H9 (cell line): Measurements from ENCODE around the gene AGBL4. TPM values are rescaled to one million over a fixed set of nuclear protein-coding genes. Genes with fewer than 3 reads are reported as not detected.

Source experiments
- DNase-seq: peaks from one replicate; pipeline ENCODE4 v3.0.0-alpha.2; 2017
- H2AFZ ChIP-seq: one replicate; pipeline ENCODE4 v1.6.1; 2013; ENCODE audit warnings: mild to moderate bottlenecking, low read length, control low read depth, moderate library complexity
- H2AK5ac ChIP-seq: 2 replicates; pipeline ENCODE4 v1.6.1; 2013; ENCODE audit warnings: low read length, control low read depth, mixed read lengths; ENCODE audit not compliant: insufficient read length
- H2BK120ac ChIP-seq: one replicate; pipeline ENCODE4 v1.6.1; 2013; ENCODE audit warnings: low read depth, mild to moderate bottlenecking, low read length, control low read depth, inconsistent platforms; ENCODE audit not compliant: poor library complexity, severe bottlenecking
- H2BK12ac ChIP-seq: 2 replicates; pipeline ENCODE4 v1.6.1; 2013; ENCODE audit warnings: low read length, control low read depth, mixed read lengths, low read depth; ENCODE audit not compliant: insufficient read length
- H2BK15ac ChIP-seq: 2 replicates; pipeline ENCODE4 v1.6.1; 2013; ENCODE audit warnings: low read depth, low read length, control low read depth
- H2BK20ac ChIP-seq: one replicate; pipeline ENCODE4 v1.6.1; 2013; ENCODE audit warnings: low read depth, mild to moderate bottlenecking, low read length, control low read depth, inconsistent platforms; ENCODE audit not compliant: poor library complexity, severe bottlenecking
- H2BK5ac ChIP-seq: 2 replicates; pipeline ENCODE4 v1.6.1; 2013; ENCODE audit warnings: low read length, control low read depth, mixed read lengths; ENCODE audit not compliant: insufficient read length
- H3K14ac ChIP-seq: 2 replicates; pipeline ENCODE4 v1.6.1; 2013; ENCODE audit warnings: low read length, control low read depth; ENCODE audit not compliant: insufficient read depth
- H3K18ac ChIP-seq: 2 replicates; pipeline ENCODE4 v1.6.1; 2013; ENCODE audit warnings: low read depth, mild to moderate bottlenecking, mixed read lengths, low read length, control low read depth; ENCODE audit not compliant: insufficient read length
- H3K23ac ChIP-seq: 2 replicates; pipeline ENCODE4 v1.6.1; 2013; ENCODE audit warnings: low read length, control low read depth, mixed read lengths, low read depth; ENCODE audit not compliant: insufficient read length
- H3K23me2 ChIP-seq: 2 replicates; pipeline ENCODE4 v1.6.1; 2013; ENCODE audit warnings: low read depth, mild to moderate bottlenecking, mixed read lengths, low read length, control low read depth; ENCODE audit not compliant: insufficient read length, poor library complexity, severe bottlenecking
- H3K27ac ChIP-seq: 2 replicates; pipeline ENCODE4 v1.5.1; 2013; ENCODE audit warnings: low read length, control low read depth, mixed read lengths, low read depth; ENCODE audit not compliant: insufficient read length
- H3K27me3 ChIP-seq: 2 replicates; pipeline ENCODE4 v1.6.1; 2013; ENCODE audit warnings: low read length, control low read depth, inconsistent platforms; ENCODE audit not compliant: insufficient read depth
- H3K4ac ChIP-seq: 2 replicates; pipeline ENCODE4 v1.6.1; 2013; ENCODE audit warnings: low read depth, mild to moderate bottlenecking, control low read depth, inconsistent platforms, low read length, moderate library complexity
- H3K4me1 ChIP-seq: 2 replicates; pipeline ENCODE4 v1.6.1; 2013; ENCODE audit warnings: low read length, control low read depth, inconsistent platforms; ENCODE audit not compliant: insufficient read depth
- H3K4me2 ChIP-seq: 2 replicates; pipeline ENCODE4 v1.6.1; 2013; ENCODE audit warnings: low read length, control low read depth, mixed read lengths; ENCODE audit not compliant: insufficient read length, insufficient read depth
- H3K56ac ChIP-seq: 2 replicates; pipeline ENCODE4 v1.6.1; 2013; ENCODE audit warnings: low read depth, mild to moderate bottlenecking, mixed read lengths, low read length, control low read depth; ENCODE audit not compliant: insufficient read length
- H3K79me1 ChIP-seq: 2 replicates; pipeline ENCODE4 v1.6.1; 2013; ENCODE audit warnings: low read depth, mild to moderate bottlenecking, moderate library complexity, low read length, control low read depth, inconsistent platforms; ENCODE audit not compliant: insufficient read depth, poor library complexity, severe bottlenecking
- H3K79me2 ChIP-seq: 2 replicates; pipeline ENCODE4 v1.6.1; 2013; ENCODE audit warnings: low read length, control low read depth, inconsistent platforms; ENCODE audit not compliant: insufficient read depth
- H3K9ac ChIP-seq: 2 replicates; pipeline ENCODE4 v1.6.1; 2013; ENCODE audit warnings: low read length, control low read depth, mixed read lengths; ENCODE audit not compliant: insufficient read length; ENCODE audit errors: extremely low read depth
- H3K9me3 ChIP-seq: one replicate; pipeline ENCODE4 v1.6.1; 2013; ENCODE audit warnings: low read depth, low read length, inconsistent platforms; ENCODE audit not compliant: control insufficient read depth
- H3T11ph ChIP-seq: one replicate; pipeline ENCODE4 v1.6.1; 2013; ENCODE audit warnings: mild to moderate bottlenecking, low read length, control low read depth, inconsistent platforms
- H4K20me1 ChIP-seq: one replicate; pipeline ENCODE4 v1.6.1; 2013; ENCODE audit not compliant: control insufficient read depth, insufficient read length, insufficient read depth
- H4K5ac ChIP-seq: 2 replicates; pipeline ENCODE4 v1.6.1; 2013; ENCODE audit warnings: low read depth, mild to moderate bottlenecking, mixed read lengths, low read length, control low read depth; ENCODE audit not compliant: insufficient read length
- H4K8ac ChIP-seq: replicated peaks from 2 replicates; pipeline ENCODE4 v1.6.1; 2013; ENCODE audit warnings: low read length, control low read depth, mixed read lengths, low read depth; ENCODE audit not compliant: insufficient read length
- H4K91ac ChIP-seq: 2 replicates; pipeline ENCODE4 v1.6.1; 2013; ENCODE audit warnings: low read depth, mild to moderate bottlenecking, moderate library complexity, mixed read lengths, low read length, control low read depth; ENCODE audit not compliant: insufficient read length
- H3K27ac Mint-ChIP-seq, 3 experiments: 2 replicates in 2 of 3; 3 replicates in 1 of 3; pipeline ENCODE4 v1.8.0; 2020 to 2021; ENCODE audit warnings: mixed read lengths in 3 of 3, mild to moderate bottlenecking in 1 of 3, moderate library complexity in 1 of 3
- H3K27me3 Mint-ChIP-seq: 2 replicates; pipeline ENCODE4 v1.8.0; 2021; ENCODE audit warnings: low read depth, mild to moderate bottlenecking, moderate library complexity, mixed read lengths
- H3K36me3 Mint-ChIP-seq, 3 experiments: 2 replicates in 2 of 3; 3 replicates in 1 of 3; pipeline ENCODE4 v1.8.0; 2020 to 2021; ENCODE audit warnings: low read depth in 3 of 3, mixed read lengths in 3 of 3; ENCODE audit not compliant: insufficient read depth in 1 of 3
- H3K4me1 Mint-ChIP-seq, 2 experiments: 2 replicates each; pipeline ENCODE4 v1.8.0; 2020; ENCODE audit warnings: mixed read lengths in 2 of 2
- H3K4me3 Mint-ChIP-seq, 2 experiments: 2 replicates in 1 of 2; 3 replicates in 1 of 2; pipeline ENCODE4 v1.8.0; 2020 to 2021; ENCODE audit warnings: mild to moderate bottlenecking in 2 of 2, mixed read lengths in 2 of 2, moderate library complexity in 1 of 2
- H3K9me3 Mint-ChIP-seq, 2 experiments: 2 replicates in 1 of 2; 3 replicates in 1 of 2; pipeline ENCODE4 v1.8.0; 2020; ENCODE audit warnings: mild to moderate bottlenecking in 2 of 2, mixed read lengths in 2 of 2, moderate library complexity in 1 of 2
- CTCF ChIP-seq: fragments of 200-600 bp; sonication (generic); conservative IDR thresholded peaks from 3 replicates; pipeline ENCODE4 v1.8.0; 2021; ENCODE audit warnings: antibody characterized with exemption, mild to moderate bottlenecking
- WGBS: extraction: QIAGEN DNeasy Blood & Tissue Kit; methylation state at CpG from one replicate; pipeline ENCODE4 v1.1.7; 2013; ENCODE audit warnings: missing lambda C conversion rate, low lambda C conversion rate, mixed read lengths; ENCODE audit not compliant: insufficient read length; ENCODE audit errors: extremely low coverage; 5-methylcytosine and 5-hydroxymethylcytosine counted together
- total RNA-seq: library from RNA; stranded (reverse); gene quantifications from 2 replicates; pipeline ENCODE4 v1.2.1, GENCODE V29; 2021

Gene AGBL4
- total RNA-seq, 1 experiment from 2014 or later, result not detected

GRCh38 chr1:48673332-48674105, 1350.2 kb downstream of the AGBL4 start:
- no CpG with 5 or more reads among the region's 12 CpGs for WGBS
- H3K4ac ChIP-seq, result no peak overlapping the region

More at GRCh38 chr1:48673332-48674105, 1350.2 kb downstream of the AGBL4 start:
- Histone ChIP-seq H3K79me2 (no peaks in the 10 kb centered on the region), H4K8ac (no peak overlapping the region), H3K14ac (no peak overlapping the region), H3K79me1 (no peaks in the 10 kb centered on the region), H3K27me3 (no peaks in the 10 kb centered on the region), H3K27ac (no peak overlapping the region), H3K23ac (no peak overlapping the region), H3K23me2 (no peaks in the 10 kb centered on the region), H2BK15ac (no peak overlapping the region), H2AK5ac (no peak overlapping the region), H3K9ac (no peak overlapping the region), H2AFZ (no peak overlapping the region), H3T11ph (no peak overlapping the region), H2BK120ac (no peak overlapping the region), H4K91ac (no peak overlapping the region), H3K56ac (no peak overlapping the region), H2BK5ac (no peak overlapping the region), H4K5ac (no peak overlapping the region), H3K4me2 (no peak overlapping the region), H3K9me3 (no peaks in the 10 kb centered on the region), H3K4me1 (0 out of 2 replicates have a peak, but pooled peaks cover 2% of the 10 kb centered on the region), H2BK12ac (no peak overlapping the region), H2BK20ac (no peak overlapping the region), H3K18ac (no peak overlapping the region), H4K20me1 (no peaks in the 10 kb centered on the region)
- H3K36me3 Mint-ChIP-seq, result 0 out of 7 replicates have a peak, but pooled peaks cover 0 to under 1% (median 0%) of the 10 kb centered on the region in 3 experiments
- H3K27me3 Mint-ChIP-seq, result peaks cover 11% of the 10 kb centered on the region
- peak; percentile 82 for DNase-seq
- H3K9me3 Mint-ChIP-seq, result 0 out of 5 replicates have a peak, but pooled peaks cover 0 to under 1% of the 10 kb centered on the region in 2 experiments
- peak overlapping the region in 1 of 3 experiments; percentile 70; a peak in 1 of 7 replicates for H3K27ac Mint-ChIP-seq
- peaks cover 22 to 24% of the 10 kb centered on the region in 2 experiments for H3K4me1 Mint-ChIP-seq
- peak; percentile 68 for TF ChIP-seq CTCF
- peak overlapping the region in 1 of 2 experiments; percentile 7; a peak in 1 of 5 replicates for H3K4me3 Mint-ChIP-seq
